ENCODE measurements around the gene CLDN2.

CLDN2 gene

DNA sequence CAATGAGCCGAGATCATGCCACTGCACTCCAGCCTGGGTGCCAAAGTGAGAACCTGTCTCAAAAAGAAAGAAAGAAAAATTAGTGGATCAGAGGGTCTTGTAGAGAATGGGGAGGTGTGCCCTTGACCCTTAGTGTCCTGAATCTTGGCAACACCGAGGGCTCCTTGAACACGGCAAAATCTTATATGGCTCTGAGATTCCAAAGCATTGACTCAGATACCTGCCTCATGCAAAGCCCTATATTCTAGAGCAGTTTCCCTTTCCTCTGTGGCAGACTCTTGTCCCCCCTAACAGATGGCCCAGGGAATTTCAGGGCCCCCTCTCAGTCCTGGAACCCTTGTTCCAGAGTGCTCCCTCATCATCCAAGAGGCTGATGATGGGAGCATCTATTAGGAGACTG, 6.8 kb downstream of the CLDN2 start:
- no peak for DNase-seq

GRCh38 chrX:106927700-106928099, 7.5 kb downstream of the CLDN2 start:
- DNase-seq = no peak

GRCh38 chrX:106928227-106928626, 8.0 kb downstream of the CLDN2 start:
- no peak for DNase-seq

- DNase-seq = no peak
Measured at GRCh38 chrX:106931831-106932491, 11.8 kb downstream of the CLDN2 start.

- no peak for DNase-seq
Measured at GRCh38 chrX:106932492-106932923, 12.3 kb downstream of the CLDN2 start.

DNA sequence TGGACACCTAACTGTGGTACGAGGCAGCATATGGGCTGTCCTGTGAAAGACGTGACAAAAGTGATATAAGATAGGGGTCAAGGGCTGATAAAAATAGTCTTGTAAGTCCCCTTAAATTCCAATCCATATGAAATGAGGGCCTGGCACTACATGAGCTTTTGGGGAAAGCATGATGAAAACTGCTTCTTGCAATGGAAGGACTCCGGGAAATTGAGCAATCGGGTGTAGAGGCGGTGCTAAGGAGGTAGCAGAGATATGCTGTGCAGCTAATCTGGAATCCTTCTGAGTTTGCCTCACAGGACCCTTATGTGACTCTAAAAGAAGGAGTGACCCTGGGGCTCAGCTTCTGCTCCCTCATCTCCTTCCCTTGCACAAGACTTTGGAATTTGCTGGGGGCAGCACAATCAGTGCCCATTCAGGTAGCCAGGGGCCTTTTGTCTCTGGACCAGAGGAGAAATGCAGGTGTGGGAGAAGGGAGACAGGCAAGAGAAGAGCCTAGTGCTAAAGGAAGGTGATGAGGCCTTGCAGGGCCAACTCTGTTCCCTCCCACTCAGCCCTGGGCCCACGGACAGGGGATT, 12.8 kb downstream of the CLDN2 start:
- no peak for DNase-seq

DNA sequence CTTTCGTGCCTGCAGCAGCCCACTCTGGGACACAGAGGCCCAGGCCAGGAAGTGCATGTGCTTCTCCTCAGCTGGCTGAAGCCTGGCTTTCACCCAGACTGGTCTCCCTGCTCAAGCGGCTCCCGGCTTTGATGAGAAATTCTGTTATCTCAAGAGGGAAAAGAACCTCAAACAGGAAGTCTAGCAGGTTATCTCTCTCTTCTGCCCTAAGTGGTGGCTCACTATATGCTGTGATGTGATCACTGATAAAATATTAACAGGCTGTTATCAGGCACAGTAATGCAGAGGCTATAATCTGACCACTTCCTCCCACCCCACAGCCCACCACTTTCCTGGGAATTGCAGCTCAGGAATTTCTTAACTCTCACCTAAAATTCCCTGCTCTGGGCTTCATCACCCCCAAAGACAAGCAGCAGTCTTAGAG, 13.3 kb downstream of the CLDN2 start:
- DNase-seq = no peak

DNA sequence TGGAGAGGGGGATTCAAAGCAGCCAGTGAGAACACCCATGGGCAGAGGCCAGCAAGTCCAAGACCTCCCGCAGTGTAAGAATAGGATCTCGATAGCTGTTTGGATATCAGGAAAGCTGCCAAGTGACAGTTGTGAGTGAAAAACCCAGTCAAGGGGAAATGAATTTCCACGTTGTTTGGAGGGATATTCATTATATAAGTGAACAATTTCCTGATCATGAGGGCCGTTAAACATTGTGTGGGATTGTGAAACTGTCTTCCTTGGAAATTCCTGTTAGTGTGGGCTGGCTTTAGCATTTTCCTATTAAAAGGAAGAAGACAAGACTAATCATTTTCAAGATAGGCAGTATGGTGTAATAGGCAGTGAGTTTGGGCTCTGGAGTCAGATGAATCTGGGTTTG, 15.0 kb downstream of the CLDN2 start:
- no peak for DNase-seq

DNA sequence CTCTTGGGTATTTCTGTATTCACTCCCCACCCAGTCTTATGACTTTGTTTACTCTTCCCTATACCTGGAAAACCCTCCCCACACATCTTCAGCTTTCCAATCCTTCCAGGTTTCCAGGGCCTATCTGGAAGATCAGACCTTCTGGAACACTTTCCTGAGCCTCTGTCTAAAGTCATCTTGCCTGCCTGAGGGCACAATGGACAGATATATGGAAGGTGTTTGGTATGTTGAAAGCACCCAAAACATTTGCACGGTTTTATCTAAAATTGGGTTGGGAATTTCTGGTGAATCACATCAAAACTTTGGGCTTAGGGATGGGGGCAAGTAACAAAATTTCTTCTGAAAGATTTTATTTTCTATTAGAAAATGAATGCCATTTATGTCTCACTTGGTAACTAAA, 16.0 kb downstream of the CLDN2 start:
- no peak for DNase-seq

DNA sequence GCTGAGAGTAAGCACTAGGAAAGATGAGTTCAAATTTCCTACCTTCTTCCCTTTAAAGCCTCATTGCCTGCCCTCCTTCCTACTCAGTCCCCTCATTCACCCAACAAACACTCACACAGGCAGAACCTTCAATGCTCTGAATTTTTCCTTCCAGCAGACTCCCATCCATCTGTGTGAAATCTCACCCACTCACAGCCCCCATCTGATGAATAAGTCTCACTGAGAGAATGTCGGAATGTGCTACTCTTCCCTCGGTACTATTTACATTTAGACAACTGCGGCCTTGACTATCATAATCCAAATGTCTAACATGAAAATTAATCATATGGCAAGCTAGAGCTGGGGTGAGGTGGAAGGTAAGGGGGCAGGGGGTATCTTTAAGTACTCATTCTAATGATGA, 19.4 kb downstream of the CLDN2 start:
- no peak for DNase-seq

DNA sequence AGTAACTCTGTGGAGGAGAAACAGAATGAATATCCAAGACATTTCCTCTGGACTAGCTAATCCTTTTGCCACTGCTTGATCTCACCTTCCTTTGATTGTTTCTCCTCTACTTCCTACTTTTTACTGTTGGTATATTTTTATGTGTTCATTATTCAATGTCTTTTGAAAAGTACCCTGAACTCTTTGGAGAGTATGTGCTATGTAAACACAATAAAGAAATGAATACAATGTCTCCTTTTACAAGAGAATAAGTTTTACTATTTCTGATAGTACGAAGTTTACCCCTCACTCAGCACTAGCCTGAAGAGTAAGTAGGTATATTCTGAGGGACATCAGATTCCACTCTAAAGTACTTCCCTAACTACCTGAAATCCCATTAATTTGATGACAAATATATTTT, 19.9 kb downstream of the CLDN2 start:
- no peak for DNase-seq

GRCh38 chrX:106946464-106946863, 26.3 kb downstream of the CLDN2 start:
- no peak for DNase-seq

GRCh38 chrX:106948641-106949040, 28.4 kb downstream of the CLDN2 start:
- no peak for DNase-seq

DNA sequence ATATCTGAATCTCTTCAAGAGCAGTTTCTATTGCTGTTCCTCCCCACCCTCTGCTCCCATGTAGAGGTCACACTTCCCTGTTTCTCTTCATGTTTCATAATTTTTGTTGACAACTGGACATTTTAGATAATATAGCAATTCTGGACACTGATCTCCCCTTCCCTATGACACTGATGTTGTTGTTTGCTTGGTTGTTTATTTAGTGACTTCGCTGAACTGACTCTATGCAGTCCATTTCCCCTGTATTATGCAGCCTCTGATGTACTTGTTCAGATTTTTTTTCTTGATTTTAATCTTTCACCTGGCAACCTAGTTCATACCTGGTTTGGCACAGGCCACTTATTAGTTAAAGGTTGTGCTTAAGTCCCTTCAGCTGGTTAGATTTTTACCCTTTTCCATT, 29.2 kb downstream of the CLDN2 start:
- DNase-seq = no peak

GRCh38 chrX:106950381-106950780, 30.2 kb downstream of the CLDN2 start:
- DNase-seq = no peak

GRCh38 chrX:106951230-106951629, 31.0 kb downstream of the CLDN2 start:
- no peak for DNase-seq

DNA sequence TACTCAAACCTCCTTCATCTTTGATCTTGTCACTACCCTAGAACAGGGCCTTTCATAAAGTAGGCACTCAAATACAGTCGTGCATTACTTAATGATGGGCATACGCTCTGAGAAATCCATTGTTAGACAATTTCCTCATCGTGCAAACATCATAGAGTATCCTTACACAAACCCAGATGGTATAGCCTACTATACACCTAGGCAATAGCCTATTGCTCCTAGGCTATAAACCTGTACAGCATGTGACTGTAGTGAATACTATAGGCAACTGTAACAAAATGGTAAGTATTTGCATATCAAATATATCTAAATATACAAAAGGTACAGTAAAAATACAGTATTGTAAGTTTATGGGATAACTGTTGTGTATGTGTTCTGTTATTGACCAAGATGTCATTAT, 31.9 kb downstream of the CLDN2 start:
- DNase-seq = no peak

DNA sequence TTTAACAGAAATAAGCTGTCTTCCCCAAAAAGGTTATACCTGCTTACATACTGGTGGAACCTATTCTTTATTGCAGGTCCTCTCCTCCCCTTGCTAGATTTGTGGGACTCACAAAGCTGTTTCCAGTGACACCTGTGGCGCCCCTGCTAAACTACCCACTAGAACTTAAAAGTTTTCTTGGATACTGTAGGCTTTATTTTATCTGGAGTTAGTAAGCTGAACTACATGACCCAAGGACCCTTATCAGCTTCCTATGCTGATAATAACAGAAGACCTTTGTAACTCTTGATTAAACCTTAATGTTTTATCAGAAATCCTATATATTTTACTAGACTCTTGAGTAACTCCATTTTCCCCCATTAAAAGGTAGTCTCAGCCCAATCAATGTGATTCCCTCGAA, 32.3 kb downstream of the CLDN2 start:
- no peak for DNase-seq

GRCh38 chrX:106952988-106953387, 32.8 kb downstream of the CLDN2 start:
- DNase-seq = no peak

DNA sequence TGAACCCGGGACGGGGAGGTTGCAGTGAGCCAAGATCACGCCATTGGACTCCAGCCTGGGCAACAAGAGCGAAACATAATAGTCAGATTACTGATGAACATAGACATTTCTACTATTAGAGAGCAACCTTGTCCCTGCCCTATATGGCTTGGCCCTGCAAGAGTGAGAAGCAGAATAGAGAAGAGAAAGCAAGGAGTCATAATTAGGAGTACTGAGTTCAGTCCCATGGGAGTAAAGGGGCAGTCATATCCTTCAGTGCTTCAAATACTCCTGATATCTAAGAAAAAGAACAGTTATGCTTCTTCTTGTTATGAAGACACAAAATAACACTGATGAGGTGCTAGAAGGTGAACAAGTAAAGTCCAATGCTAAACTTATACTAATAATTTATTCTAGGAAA, 33.8 kb downstream of the CLDN2 start:
- no peak for DNase-seq

GRCh38 chrX:106955004-106955772, 35.0 kb downstream of the CLDN2 start:
- DNase-seq = no peak

- no peak for DNase-seq
Measured at GRCh38 chrX:106957856-106958255, 37.7 kb downstream of the CLDN2 start.

GRCh38 chrX:106959901-106960300, 39.7 kb downstream of the CLDN2 start:
- no peak for DNase-seq

DNA sequence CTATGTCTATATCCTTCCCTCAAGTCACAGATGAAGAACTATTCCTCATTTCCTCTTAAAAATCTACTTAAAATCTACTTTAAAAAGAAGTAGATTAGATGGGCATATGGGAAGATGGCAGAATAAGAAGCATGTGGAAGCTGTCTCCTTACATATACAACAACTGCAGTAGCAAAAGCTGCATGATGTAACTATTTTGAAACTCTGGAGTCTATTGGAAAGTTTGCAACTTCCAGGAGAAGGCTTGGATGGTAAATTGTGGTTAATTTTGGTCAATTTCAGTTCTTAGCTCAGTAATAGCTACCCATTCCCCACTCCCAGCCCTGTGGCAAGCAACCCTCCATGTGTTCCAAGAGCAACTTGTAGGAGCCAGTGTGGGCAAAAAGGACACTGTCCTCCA, 42.9 kb downstream of the CLDN2 start:
- no peak for DNase-seq

Data from stimulated activated CD4-positive, alpha-beta T cell treated with anti-CD3 and anti-CD28 coated beads, Interleukin-4, amount 100 ng/mL, for 1 hour (primary cell).